Transverse colon (tissue), 4 donors: ENCODE results near the gene CSTB. TPM values are rescaled to one million over a fixed set of nuclear protein-coding genes. Genes with fewer than 3 reads are reported as not detected.

Experiments
- DNase-seq: peaks from one replicate; pipeline ENCODE4 v3.0.0-alpha.2; 2019
- H3K27ac ChIP-seq, 4 donors: fragments of 200-600 bp; sonication (generic); 2 replicates each; pipeline ENCODE4 v1.5.1; 2016 to 2018; ENCODE audit warnings: inconsistent platforms in 4 of 4
- H3K27me3 ChIP-seq: fragments of 200-600 bp; sonication (generic); 2 replicates; pipeline ENCODE4 v1.5.1; 2017; ENCODE audit warnings: inconsistent platforms
- H3K36me3 ChIP-seq, 4 donors: fragments of 200-600 bp; sonication (generic); 2 replicates each; pipeline ENCODE4 v1.5.1; 2017 to 2019; ENCODE audit warnings: inconsistent platforms in 4 of 4
- H3K4me1 ChIP-seq, 4 donors: fragments of 200-600 bp; sonication (generic); 2 replicates each; pipeline ENCODE4 v1.5.1; 2017 to 2020; ENCODE audit warnings: inconsistent platforms in 4 of 4
- H3K4me3 ChIP-seq, 4 donors: fragments of 200-600 bp; sonication (generic); 1 replicate in 1 of 4; 2 replicates in 3 of 4; pipeline versions ENCODE4 v1.5.1 to v1.6.1; 2017 to 2019; ENCODE audit warnings: inconsistent platforms in 4 of 4
- H3K9me3 ChIP-seq, 2 donors: fragments of 200-600 bp; sonication (generic); 2 replicates each; pipeline ENCODE4 v1.5.1; 2017 to 2019; ENCODE audit warnings: inconsistent platforms in 2 of 2
- EP300 ChIP-seq: sonication (generic); formaldehyde crosslinking; IDR thresholded peaks from one replicate; pipeline ENCODE4 v1.6.1; 2017; ENCODE audit warnings: antibody characterized with exemption, low read depth
- POLR2A ChIP-seq: fragments of 450-650 bp; IDR thresholded peaks from one replicate; pipeline ENCODE4 v1.6.1; 2016; ENCODE audit warnings: antibody characterized with exemption, mild to moderate bottlenecking, moderate library complexity
- POLR2AphosphoS5 ChIP-seq, 3 donors: sonication (generic); formaldehyde crosslinking; IDR thresholded peaks; one replicate each; pipeline ENCODE4 v1.6.1; 2016; ENCODE audit warnings: antibody characterized with exemption in 3 of 3
- WGBS, 2 donors: methylation state at CpG; one replicate each; pipeline ENCODE4 v1.1.5; 2018; ENCODE audit warnings: low coverage in 1 of 2; 5-methylcytosine and 5-hydroxymethylcytosine counted together
- in situ Hi-C, 4 donors: fragments of 200-750 bp; cut with MboI; loops; one replicate each; pipeline versions ENCODE4 v1.15.0 to v1.15.1; 2017; ENCODE audit warnings: low sequenced_read_pairs in 3 of 4, low pct_ligation_motif_present in 1 of 4, low pct_unique_long_range_greater_than_20kb in 1 of 4
- intact Hi-C: fragments of 100-400 bp; cut with DNase I; formaldehyde crosslinking; loops from one replicate; pipeline ENCODE4 v1.15.1; 2023; ENCODE audit warnings: low total_unique reads
- total RNA-seq, 4 donors: library from RNA; depleted of rRNA; stranded (reverse); fragments of >200 nt; gene quantifications; one replicate each; pipeline ENCODE4 v1.1.0, GENCODE V29; 2016
- TF ChIP-seq, protein P1 (sequence below), 5 experiments: fragments of 200-600 bp in 3 of 5; fragments of 450-650 bp in 2 of 5; sonication (generic) in 3 of 5; IDR thresholded peaks; 1 replicate in 2 of 5; 2 replicates in 3 of 5; pipeline ENCODE4 v1.5.1; 2016 to 2017; ENCODE audit warnings: antibody characterized with exemption in 5 of 5, inconsistent platforms in 3 of 5, mild to moderate bottlenecking in 2 of 5, moderate library complexity in 1 of 5

The CSTB gene
- total RNA-seq, 4 donors from 2014 or later: 16.1 to 61.7 (median 19.6) TPM

DNA sequence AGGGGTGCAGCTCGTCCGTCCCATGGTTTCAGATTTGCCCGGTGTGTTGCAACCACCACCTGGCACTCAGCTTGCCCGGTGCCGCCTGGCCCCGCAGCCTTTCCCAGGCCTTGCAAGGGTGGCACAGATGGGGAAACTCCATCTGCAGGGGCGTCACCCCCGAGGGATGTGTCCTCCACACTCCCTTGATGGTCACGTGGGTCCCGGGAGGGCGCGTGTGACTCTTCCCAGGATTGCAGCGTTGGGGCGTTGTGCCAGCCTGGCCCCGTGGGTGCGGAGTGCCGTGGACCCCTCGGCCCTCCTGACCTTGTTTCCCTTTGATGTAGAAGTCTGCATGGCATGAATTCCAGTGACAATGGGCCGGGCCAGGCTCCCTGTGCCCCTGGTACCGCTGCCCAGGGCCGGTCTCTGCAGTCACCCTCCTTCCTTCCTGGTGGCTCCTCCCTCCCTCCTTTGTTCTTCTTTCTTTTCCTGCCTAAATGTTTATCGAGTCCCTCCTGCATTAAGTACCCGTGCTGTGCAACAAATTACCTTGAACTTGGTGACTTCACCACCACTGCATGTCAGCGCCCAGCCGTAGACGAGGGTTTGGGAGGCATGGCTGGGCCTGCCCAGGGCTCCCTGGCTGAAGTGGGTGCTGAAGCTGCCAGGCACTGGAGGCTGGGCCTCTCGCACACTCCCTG lies 36.2 kb upstream of the CSTB start:
- H3K4me3 ChIP-seq: peak overlapping the region in 3 of 4 donors; percentile 8 to 24 (median 9)
- DNase-seq: peak; percentile 42
- H3K9me3 ChIP-seq: no peaks in the 10 kb centered on the region
- in situ Hi-C loops (loop anchor here in 2 of 4 donors (25.0 kb wide), 2 partner anchors 125 to 175 kb away; no protein-coding TSS in a partner anchor), intact Hi-C loops (no loop called here)
- H3K27ac ChIP-seq: peak overlapping the region in 3 of 4 donors; percentile 4 to 54 (median 34)
- no peaks in the 10 kb centered on the region for H3K36me3 ChIP-seq
- H3K27me3 ChIP-seq: no peaks in the 10 kb centered on the region
- peaks cover 7 to 37% (median 27%) of the 10 kb centered on the region in 4 donors for H3K4me1 ChIP-seq
- TF ChIP-seq POLR2A: no peak
- TF ChIP-seq, protein P1, sequence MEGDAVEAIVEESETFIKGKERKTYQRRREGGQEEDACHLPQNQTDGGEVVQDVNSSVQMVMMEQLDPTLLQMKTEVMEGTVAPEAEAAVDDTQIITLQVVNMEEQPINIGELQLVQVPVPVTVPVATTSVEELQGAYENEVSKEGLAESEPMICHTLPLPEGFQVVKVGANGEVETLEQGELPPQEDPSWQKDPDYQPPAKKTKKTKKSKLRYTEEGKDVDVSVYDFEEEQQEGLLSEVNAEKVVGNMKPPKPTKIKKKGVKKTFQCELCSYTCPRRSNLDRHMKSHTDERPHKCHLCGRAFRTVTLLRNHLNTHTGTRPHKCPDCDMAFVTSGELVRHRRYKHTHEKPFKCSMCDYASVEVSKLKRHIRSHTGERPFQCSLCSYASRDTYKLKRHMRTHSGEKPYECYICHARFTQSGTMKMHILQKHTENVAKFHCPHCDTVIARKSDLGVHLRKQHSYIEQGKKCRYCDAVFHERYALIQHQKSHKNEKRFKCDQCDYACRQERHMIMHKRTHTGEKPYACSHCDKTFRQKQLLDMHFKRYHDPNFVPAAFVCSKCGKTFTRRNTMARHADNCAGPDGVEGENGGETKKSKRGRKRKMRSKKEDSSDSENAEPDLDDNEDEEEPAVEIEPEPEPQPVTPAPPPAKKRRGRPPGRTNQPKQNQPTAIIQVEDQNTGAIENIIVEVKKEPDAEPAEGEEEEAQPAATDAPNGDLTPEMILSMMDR (IDR thresholded peaks at IDR 0.05): no peak
- TF ChIP-seq POLR2AphosphoS5 (IDR thresholded peaks at IDR 0.05): no peak
- no peak for TF ChIP-seq EP300
- 44% methylated on average over 23 of the region's 27 CpGs; no CpG with 5 or more reads in 1 of the 2 donors for WGBS, 2 donors

GRCh38 chr21:43811262-43812105 lies 35.4 kb upstream of the CSTB start:
- in situ Hi-C loops: loop anchor here in 2 of 4 donors (25.0 kb wide), 2 partner anchors 126 to 176 kb away; no protein-coding TSS in a partner anchor
- H3K36me3 ChIP-seq: no peaks in the 10 kb centered on the region
- TF ChIP-seq EP300: no peak
- no peak for TF ChIP-seq POLR2A
- TF ChIP-seq POLR2AphosphoS5 (IDR thresholded peaks at IDR 0.05): no peak
- TF ChIP-seq, protein P1 (IDR thresholded peaks at IDR 0.05): no peak
- H3K27me3 ChIP-seq: no peaks in the 10 kb centered on the region
- H3K9me3 ChIP-seq: no peaks in the 10 kb centered on the region
- peak overlapping the region in 2 of 4 donors; percentile 9 to 24 for H3K4me3 ChIP-seq
- peak overlapping the region in 1 of 4 donors; percentile 54 for H3K27ac ChIP-seq
- H3K4me1 ChIP-seq: peaks cover 7 to 37% (median 27%) of the 10 kb centered on the region in 4 donors
- intact Hi-C loops: no loop called here
- DNase-seq: no peak
- WGBS, 2 donors: 65% methylated on average over 21 of the region's 24 CpGs; no CpG with 5 or more reads in 1 of the 2 donors

DNA sequence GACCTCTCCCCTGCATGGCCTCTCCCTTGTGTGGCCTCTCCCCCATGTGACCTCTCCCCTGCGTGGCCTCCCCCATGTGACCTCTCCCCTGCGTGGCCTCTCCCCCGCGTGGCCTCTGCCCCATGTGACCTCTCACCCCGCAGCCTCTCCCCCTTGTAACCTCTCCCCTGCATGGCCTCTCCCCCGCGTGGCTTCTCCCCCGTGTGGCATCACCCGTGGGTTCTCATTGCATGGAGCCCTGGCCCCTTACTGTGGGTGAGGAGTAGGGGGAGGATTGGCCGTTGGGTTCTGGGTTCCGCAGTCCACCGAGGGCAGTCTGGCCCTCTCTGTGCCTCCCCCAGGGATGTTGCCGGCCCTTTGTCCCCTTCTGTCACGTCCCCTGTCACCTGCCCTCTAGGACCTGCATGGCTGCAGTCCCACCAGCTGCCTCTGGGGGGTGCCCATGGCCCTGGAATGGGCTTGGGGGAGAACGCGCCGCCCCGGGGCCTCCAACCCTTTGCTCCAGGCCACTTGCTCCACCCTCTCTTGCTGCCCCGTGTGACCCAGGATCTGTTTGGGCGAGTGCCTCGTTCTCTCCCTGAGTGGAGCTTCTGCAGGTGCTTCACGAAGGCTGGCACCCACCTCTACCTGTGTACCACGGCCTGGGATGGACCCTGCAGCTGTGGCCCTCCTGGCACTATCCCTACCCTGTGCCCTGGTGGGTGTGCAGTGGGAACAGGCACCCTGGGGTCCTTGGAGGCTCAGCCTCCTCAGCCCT lies 34.6 kb upstream of the CSTB start:
- intact Hi-C loops: no loop called here
- Histone ChIP-seq H3K27ac (peak overlapping the region in 1 of 4 donors; percentile 54), H3K9me3 (no peaks in the 10 kb centered on the region), H3K4me1 (peaks cover 7 to 36% (median 27%) of the 10 kb centered on the region in 4 donors), H3K27me3 (no peaks in the 10 kb centered on the region), H3K4me3 (peak overlapping the region in 1 of 4 donors; percentile 9), H3K36me3 (no peaks in the 10 kb centered on the region)
- 7 to 14% methylated on average over 8 to 13 of the region's 23 CpGs for WGBS, 2 donors
- peak; percentile 93 for DNase-seq
- in situ Hi-C loops: loop anchor here in 2 of 4 donors (25.0 kb wide), 2 partner anchors 127 to 177 kb away; no protein-coding TSS in a partner anchor
- TF ChIP-seq, protein P1 (IDR thresholded peaks at IDR 0.05): peak; percentile 93 to 98 (median 96)
- TF ChIP-seq POLR2AphosphoS5 (IDR thresholded peaks at IDR 0.05): no peak
